ENCODE measurements around the gene NOL9.

The NOL9 gene

GRCh38 chr1:6519491-6519934 lies 34.8 kb downstream of the NOL9 start:
- DNase-seq (ENCODE audit: low read depth, low spot score), result no peak
- WGBS (ENCODE audit: insufficient coverage, insufficient read length), result no CpG with 5 or more reads among the region's 11 CpGs
- peaks cover 4% of the 10 kb centered on the region; the same call in 1 of the 2 replicates for H3K4me1 ChIP-seq (ENCODE audit: control insufficient read depth, insufficient read depth, low read length)
- H3K27ac ChIP-seq (ENCODE audit: low read length), result no peak overlapping the region
- no peaks in the 10 kb centered on the region for H3K27me3 ChIP-seq (ENCODE audit: control insufficient read depth, insufficient read depth, low read length)
- H3K4me3 ChIP-seq (ENCODE audit: low read length), result no peak overlapping the region
- H3K36me3 ChIP-seq (ENCODE audit: control insufficient read depth, insufficient read depth, low read length), result no peaks in the 10 kb centered on the region
- no peaks in the 10 kb centered on the region for H3K9me3 ChIP-seq (ENCODE audit: control insufficient read depth, insufficient read depth, low read length)

- H3K9me3 ChIP-seq (ENCODE audit: control insufficient read depth, insufficient read depth, low read length), result no peaks in the 10 kb centered on the region
- no peak for DNase-seq (ENCODE audit: low read depth, low spot score)
- WGBS (ENCODE audit: insufficient coverage, insufficient read length), result no CpG with 5 or more reads among the region's 8 CpGs
These were observed 36.9 kb downstream of the NOL9 start for GRCh38 chr1:6517435-6517851.

GRCh38 chr1:6515771-6516170 lies 38.5 kb downstream of the NOL9 start:
- DNase-seq (ENCODE audit: low read depth, low spot score), result no peak
- Histone ChIP-seq H3K36me3 (ENCODE audit: control insufficient read depth, insufficient read depth, low read length) (no peaks in the 10 kb centered on the region; the same call in 1 of the 2 replicates), H3K4me3 (ENCODE audit: low read length) (no peak overlapping the region), H3K27me3 (ENCODE audit: control insufficient read depth, insufficient read depth, low read length) (no peaks in the 10 kb centered on the region), H3K4me1 (ENCODE audit: control insufficient read depth, insufficient read depth, low read length) (peaks cover 4% of the 10 kb centered on the region; the same call in 1 of the 2 replicates), H3K9me3 (ENCODE audit: control insufficient read depth, insufficient read depth, low read length) (no peaks in the 10 kb centered on the region), H3K27ac (ENCODE audit: low read length) (no peak overlapping the region)
- WGBS (ENCODE audit: insufficient coverage, insufficient read length), result no CpG with 5 or more reads among the region's 4 CpGs

More at GRCh38 chr1:6517435-6517851, 36.9 kb downstream of the NOL9 start:
- H3K27me3 ChIP-seq (ENCODE audit: control insufficient read depth, insufficient read depth, low read length), result no peaks in the 10 kb centered on the region
- no peak overlapping the region for H3K27ac ChIP-seq (ENCODE audit: low read length)
- H3K4me3 ChIP-seq (ENCODE audit: low read length), result no peak overlapping the region
- no peaks in the 10 kb centered on the region for H3K36me3 ChIP-seq (ENCODE audit: control insufficient read depth, insufficient read depth, low read length)
- peaks cover 4% of the 10 kb centered on the region; the same call in 1 of the 2 replicates for H3K4me1 ChIP-seq (ENCODE audit: control insufficient read depth, insufficient read depth, low read length)

- DNase-seq (ENCODE audit: low read depth, low spot score), result no peak
- no peaks in the 10 kb centered on the region for H3K27me3 ChIP-seq (ENCODE audit: control insufficient read depth, insufficient read depth, low read length)
- H3K36me3 ChIP-seq (ENCODE audit: control insufficient read depth, insufficient read depth, low read length), result no peaks in the 10 kb centered on the region; the same call in 1 of the 2 replicates
These were observed 41.0 kb downstream of the NOL9 start for GRCh38 chr1:6513320-6513801.

GRCh38 chr1:6512908-6513280 lies 41.4 kb downstream of the NOL9 start:
- WGBS (ENCODE audit: insufficient coverage, insufficient read length), result no CpG with 5 or more reads among the region's 8 CpGs
- Histone ChIP-seq H3K36me3 (ENCODE audit: control insufficient read depth, insufficient read depth, low read length) (no peaks in the 10 kb centered on the region; the same call in 1 of the 2 replicates), H3K4me1 (ENCODE audit: control insufficient read depth, insufficient read depth, low read length) (no peaks in the 10 kb centered on the region), H3K27me3 (ENCODE audit: control insufficient read depth, insufficient read depth, low read length) (no peaks in the 10 kb centered on the region), H3K9me3 (ENCODE audit: control insufficient read depth, insufficient read depth, low read length) (no peaks in the 10 kb centered on the region), H3K4me3 (ENCODE audit: low read length) (no peak overlapping the region), H3K27ac (ENCODE audit: low read length) (no peak overlapping the region)
- no peak for DNase-seq (ENCODE audit: low read depth, low spot score)

More at GRCh38 chr1:6513320-6513801, 41.0 kb downstream of the NOL9 start:
- Histone ChIP-seq H3K9me3 (ENCODE audit: control insufficient read depth, insufficient read depth, low read length) (no peaks in the 10 kb centered on the region), H3K4me1 (ENCODE audit: control insufficient read depth, insufficient read depth, low read length) (no peaks in the 10 kb centered on the region), H3K4me3 (ENCODE audit: low read length) (no peak overlapping the region), H3K27ac (ENCODE audit: low read length) (no peak overlapping the region)
- no CpG with 5 or more reads among the region's 9 CpGs for WGBS (ENCODE audit: insufficient coverage, insufficient read length)

GRCh38 chr1:6512245-6512907 lies 41.9 kb downstream of the NOL9 start:
- Histone ChIP-seq H3K27me3 (ENCODE audit: control insufficient read depth, insufficient read depth, low read length) (no peaks in the 10 kb centered on the region), H3K36me3 (ENCODE audit: control insufficient read depth, insufficient read depth, low read length) (no peaks in the 10 kb centered on the region; the same call in 1 of the 2 replicates), H3K27ac (ENCODE audit: low read length) (no peak overlapping the region), H3K4me3 (ENCODE audit: low read length) (no peak overlapping the region), H3K9me3 (ENCODE audit: control insufficient read depth, insufficient read depth, low read length) (no peaks in the 10 kb centered on the region), H3K4me1 (ENCODE audit: control insufficient read depth, insufficient read depth, low read length) (no peaks in the 10 kb centered on the region)
- no peak for DNase-seq (ENCODE audit: low read depth, low spot score)
- WGBS (ENCODE audit: insufficient coverage, insufficient read length), result no CpG with 5 or more reads among the region's 19 CpGs

DNA sequence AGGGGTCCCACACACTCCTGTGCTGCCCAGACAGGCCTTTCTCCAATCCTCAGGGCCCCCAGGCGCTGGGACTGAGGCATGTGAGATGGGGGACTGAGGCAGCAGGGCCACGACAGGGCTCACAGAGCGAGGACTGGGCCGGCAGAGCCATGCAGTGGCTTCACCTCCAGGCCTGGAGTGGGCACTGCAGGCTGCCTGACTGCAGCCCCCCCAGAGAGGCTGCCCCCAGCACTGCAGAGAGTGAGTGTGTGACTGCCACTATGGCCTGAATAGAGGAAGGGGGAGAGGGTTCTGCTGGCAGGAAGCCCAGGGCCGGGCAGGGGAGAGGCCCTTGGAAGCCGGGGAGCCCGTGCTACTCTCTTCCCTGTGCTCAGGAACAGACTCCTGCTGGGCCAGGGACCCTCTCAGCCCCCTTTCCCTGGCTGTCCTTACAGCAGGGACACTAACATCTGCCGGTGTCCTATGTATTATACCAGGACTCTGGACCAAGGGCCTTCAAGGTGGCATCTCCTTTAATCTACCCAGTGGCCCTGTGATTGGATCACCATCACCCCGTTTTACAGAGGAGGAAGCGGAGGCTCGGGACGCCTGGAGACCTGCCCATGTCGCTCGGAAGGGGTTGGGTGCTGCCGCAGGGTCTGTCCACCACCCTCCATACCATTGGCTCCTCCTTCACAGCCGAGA lies 42.6 kb downstream of the NOL9 start:
- Histone ChIP-seq H3K36me3 (ENCODE audit: control insufficient read depth, insufficient read depth, low read length) (no peaks in the 10 kb centered on the region; the same call in 1 of the 2 replicates), H3K9me3 (ENCODE audit: control insufficient read depth, insufficient read depth, low read length) (no peaks in the 10 kb centered on the region), H3K27ac (ENCODE audit: low read length) (no peak overlapping the region), H3K4me1 (ENCODE audit: control insufficient read depth, insufficient read depth, low read length) (peaks cover 2% of the 10 kb centered on the region; the same call in 1 of the 2 replicates), H3K4me3 (ENCODE audit: low read length) (no peak overlapping the region), H3K27me3 (ENCODE audit: control insufficient read depth, insufficient read depth, low read length) (no peaks in the 10 kb centered on the region)
- WGBS (ENCODE audit: insufficient coverage, insufficient read length), result no CpG with 5 or more reads among the region's 16 CpGs
- DNase-seq (ENCODE audit: low read depth, low spot score), result no peak

- Histone ChIP-seq H3K36me3 (ENCODE audit: control insufficient read depth, insufficient read depth, low read length) (no peaks in the 10 kb centered on the region; the same call in 1 of the 2 replicates), H3K27me3 (ENCODE audit: control insufficient read depth, insufficient read depth, low read length) (no peaks in the 10 kb centered on the region), H3K27ac (ENCODE audit: low read length) (no peak overlapping the region), H3K9me3 (ENCODE audit: control insufficient read depth, insufficient read depth, low read length) (no peaks in the 10 kb centered on the region), H3K4me3 (ENCODE audit: low read length) (no peak overlapping the region), H3K4me1 (ENCODE audit: control insufficient read depth, insufficient read depth, low read length) (peaks cover 2% of the 10 kb centered on the region; the same call in 1 of the 2 replicates)
- no peak for DNase-seq (ENCODE audit: low read depth, low spot score)
- WGBS (ENCODE audit: insufficient coverage, insufficient read length), result no CpG with 5 or more reads among the region's 6 CpGs
These were observed 43.3 kb downstream of the NOL9 start for GRCh38 chr1:6511056-6511455.

DNA sequence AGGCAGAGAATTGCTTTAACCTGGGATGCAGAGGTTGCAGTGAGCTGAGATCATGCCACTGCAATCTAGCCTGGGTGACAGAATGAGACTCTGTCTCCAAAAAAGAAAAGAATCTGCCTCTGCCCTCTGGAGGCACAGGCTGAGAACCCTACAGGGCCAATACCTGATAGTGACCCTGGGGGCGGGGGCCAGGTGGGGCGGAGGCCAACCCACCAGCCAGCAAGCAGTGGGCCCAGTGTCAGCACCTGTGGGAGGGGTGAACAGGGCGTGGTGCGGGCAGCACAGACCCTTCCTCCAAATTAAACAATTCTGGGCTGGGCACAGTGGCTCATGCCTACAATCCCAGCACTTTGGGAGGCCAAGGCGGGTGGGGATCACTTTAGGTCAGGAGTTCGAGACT lies 43.8 kb downstream of the NOL9 start:
- Histone ChIP-seq H3K4me3 (ENCODE audit: low read length) (no peak overlapping the region), H3K27me3 (ENCODE audit: control insufficient read depth, insufficient read depth, low read length) (no peaks in the 10 kb centered on the region), H3K9me3 (ENCODE audit: control insufficient read depth, insufficient read depth, low read length) (no peaks in the 10 kb centered on the region), H3K27ac (ENCODE audit: low read length) (no peak overlapping the region), H3K36me3 (ENCODE audit: control insufficient read depth, insufficient read depth, low read length) (no peaks in the 10 kb centered on the region; the same call in 1 of the 2 replicates), H3K4me1 (ENCODE audit: control insufficient read depth, insufficient read depth, low read length) (peaks cover 2% of the 10 kb centered on the region; the same call in 1 of the 2 replicates)
- WGBS (ENCODE audit: insufficient coverage, insufficient read length), result no CpG with 5 or more reads among the region's 6 CpGs
- DNase-seq (ENCODE audit: low read depth, low spot score), result no peak

DNA sequence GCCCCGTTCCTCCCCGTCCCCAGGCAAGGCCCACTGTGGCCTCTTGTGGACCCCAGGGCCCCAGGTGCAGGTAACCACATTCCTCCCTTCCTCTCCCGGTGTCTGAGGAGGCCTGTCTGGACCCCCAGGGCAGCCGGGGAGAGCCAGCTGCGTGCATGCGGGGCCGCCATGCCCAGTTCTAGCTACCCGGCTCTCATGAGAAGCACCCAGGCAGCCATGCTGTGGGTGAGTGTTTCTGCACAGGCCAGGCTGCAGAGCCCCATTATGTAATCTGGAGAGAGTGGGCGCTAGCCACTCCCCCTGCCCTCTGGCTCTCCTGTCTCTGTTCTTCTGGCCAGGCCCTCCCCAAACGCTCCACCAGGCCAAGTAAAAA lies 44.4 kb downstream of the NOL9 start:
- Histone ChIP-seq H3K27ac (ENCODE audit: low read length) (no peak overlapping the region), H3K27me3 (ENCODE audit: control insufficient read depth, insufficient read depth, low read length) (no peaks in the 10 kb centered on the region), H3K9me3 (ENCODE audit: control insufficient read depth, insufficient read depth, low read length) (no peaks in the 10 kb centered on the region), H3K36me3 (ENCODE audit: control insufficient read depth, insufficient read depth, low read length) (no peaks in the 10 kb centered on the region; the same call in 1 of the 2 replicates), H3K4me3 (ENCODE audit: low read length) (no peak overlapping the region), H3K4me1 (ENCODE audit: control insufficient read depth, insufficient read depth, low read length) (peaks cover 2% of the 10 kb centered on the region; the same call in 1 of the 2 replicates)
- no CpG with 5 or more reads among the region's 10 CpGs for WGBS (ENCODE audit: insufficient coverage, insufficient read length)
- DNase-seq (ENCODE audit: low read depth, low spot score), result no peak
